HG02884 (cell line): ENCODE data around the gene PRKCQ.

ENCODE experiments used
- ATAC-seq: cut with Tn5 transposase; IDR thresholded peaks from one replicate; pipeline ENCODE4 v1.9.1; 2021; ENCODE audit warnings: mild to moderate bottlenecking, moderate library complexity; ENCODE audit not compliant: unreplicated experiment

Gene PRKCQ

GRCh38 chr10:6416892-6417512 is 163.1 kb downstream of the PRKCQ start:
- no peak for ATAC-seq

- no peak for ATAC-seq
Observed at GRCh38 chr10:6411436-6411835, 168.6 kb downstream of the PRKCQ start.

- no peak for ATAC-seq
Observed at GRCh38 chr10:6410830-6411229, 169.2 kb downstream of the PRKCQ start.

GRCh38 chr10:6409971-6410643 is 170.0 kb downstream of the PRKCQ start:
- no peak for ATAC-seq

- ATAC-seq = no peak
Observed at GRCh38 chr10:6408799-6409198, 171.3 kb downstream of the PRKCQ start.

GRCh38 chr10:6407034-6407721 is 172.9 kb downstream of the PRKCQ start:
- ATAC-seq = no peak

GRCh38 chr10:6406220-6407033 is 173.6 kb downstream of the PRKCQ start:
- ATAC-seq = no peak

GRCh38 chr10:6405713-6406112 is 174.4 kb downstream of the PRKCQ start:
- no peak for ATAC-seq

- ATAC-seq = no peak
Observed at GRCh38 chr10:6404127-6405072, 175.7 kb downstream of the PRKCQ start.

- ATAC-seq = no peak
Observed at GRCh38 chr10:6402960-6403359, 177.1 kb downstream of the PRKCQ start.

GRCh38 chr10:6402349-6402709 is 177.7 kb downstream of the PRKCQ start:
- no peak for ATAC-seq

GRCh38 chr10:6401558-6402348 is 178.3 kb downstream of the PRKCQ start:
- ATAC-seq = peak; percentile 76

GRCh38 chr10:6400821-6401465 is 179.1 kb downstream of the PRKCQ start:
- ATAC-seq = peak; percentile 10

- no peak for ATAC-seq
Observed at GRCh38 chr10:6400331-6400730, 179.7 kb downstream of the PRKCQ start.

- ATAC-seq = no peak
Observed at GRCh38 chr10:6399879-6400278, 180.2 kb downstream of the PRKCQ start.

GRCh38 chr10:6399231-6399741 is 180.8 kb downstream of the PRKCQ start:
- no peak for ATAC-seq

GRCh38 chr10:6398399-6398798 is 181.7 kb downstream of the PRKCQ start:
- ATAC-seq = no peak

GRCh38 chr10:6396652-6397051 is 183.4 kb downstream of the PRKCQ start:
- ATAC-seq = no peak

GRCh38 chr10:6396226-6396625 is 183.8 kb downstream of the PRKCQ start:
- ATAC-seq = no peak
